HepG2 (cell line): ENCODE results near the gene ADAM15. TPM values are rescaled to one million over a fixed set of nuclear protein-coding genes. Genes with fewer than 3 reads are reported as not detected.

Experiments
- ATAC-seq: fragments of 200-7000 bp; cut with Tn5 transposase; 3 replicates; pipeline ENCODE4 v1.9.1; 2020; ENCODE audit warnings: mild to moderate bottlenecking, moderate library complexity
- BruUV-seq: library from RNA; stranded (reverse); fragments of 400-500 nt; replicated peaks from 2 replicates; lab custom pipeline; 2021; lab: Mats Ljungman, UMichigan
- CTCF ChIA-PET: fragments of 300-600 bp; formaldehyde crosslinking; extraction: SDS; loops from one replicate; lab custom pipeline; 2021; ENCODE audit warnings: low total read pairs, inconsistent platforms, low intra/inter-chr PET ratio; lab: Yijun Ruan, JAX
- POLR2A ChIA-PET: fragments of 350-600 bp; sonication (Branson Sonifier 250); formaldehyde crosslinking; loops from one replicate; lab custom pipeline; 2020; ENCODE audit warnings: antibody characterized with exemption, inconsistent platforms; lab: Yijun Ruan, JAX
- DNase-seq: peaks from one replicate; pipeline ENCODE4 v3.0.0-alpha.2; 2015; ENCODE audit warnings: low spot score
- FAIRE-seq: peaks from 3 replicates; lab custom pipeline; 2011; peaks lifted over from hg19 to GRCh38; lab: Jason Lieb, UNC
- H2AFZ ChIP-seq: one replicate; pipeline ENCODE4 v1.6.1; 2011; ENCODE audit warnings: low read length, inconsistent platforms
- H3K27ac ChIP-seq: fragments of 300-600 bp; 3 replicates; pipeline ENCODE4 v1.8.0; 2011; ENCODE audit warnings: mixed run types, mild to moderate bottlenecking, mixed read lengths, low read length, inconsistent platforms; ENCODE audit not compliant: insufficient read depth; ENCODE audit errors: extremely low read length
- H3K27me3 ChIP-seq, 2 experiments: fragments of 200-600 bp in 1 of 2; 2 replicates in 1 of 2; 3 replicates in 1 of 2; pipeline versions ENCODE4 v1.6.0 to v1.8.0; 2011; ENCODE audit warnings: low read length in 2 of 2, mild to moderate bottlenecking in 2 of 2, moderate library complexity in 2 of 2, inconsistent platforms in 1 of 2; ENCODE audit not compliant: insufficient read depth in 2 of 2, control insufficient read depth in 1 of 2
- H3K36me3 ChIP-seq, 2 experiments: fragments of 200-600 bp in 1 of 2; replicated peaks in 1 of 2; 2 replicates in 1 of 2; 3 replicates in 1 of 2; pipeline versions ENCODE4 v1.5.1 to v1.8.0; 2011; ENCODE audit warnings: low read length in 2 of 2, inconsistent platforms in 1 of 2; ENCODE audit not compliant: insufficient read depth in 2 of 2, control insufficient read depth in 1 of 2
- H3K4me1 ChIP-seq: 2 replicates; pipeline ENCODE4 v1.5.1; 2012; ENCODE audit warnings: low read length, inconsistent platforms; ENCODE audit not compliant: insufficient read depth
- H3K4me2 ChIP-seq: 2 replicates; pipeline ENCODE4 v1.6.0; 2011; ENCODE audit warnings: low read depth, low read length, inconsistent platforms
- H3K4me3 ChIP-seq, 3 experiments: fragments of 200-600 bp in 1 of 3; sonication (generic), shearing (Covaris generic) in 1 of 3; replicated peaks in 1 of 3; 2 replicates each; pipeline ENCODE4 v1.5.1; 2011 to 2016; ENCODE audit warnings: low read length in 3 of 3, inconsistent platforms in 2 of 3, low read depth in 2 of 3, mild to moderate bottlenecking in 2 of 3, control low read depth in 1 of 3, mixed read lengths in 1 of 3; ENCODE audit not compliant: insufficient read depth in 1 of 3
- H3K79me2 ChIP-seq: one replicate; pipeline ENCODE4 v1.6.1; 2011; ENCODE audit warnings: low read length, inconsistent platforms; ENCODE audit not compliant: insufficient read depth
- H3K9ac ChIP-seq: 2 replicates; pipeline ENCODE4 v1.6.0; 2011; ENCODE audit warnings: mild to moderate bottlenecking, low read depth, low read length, inconsistent platforms; ENCODE audit not compliant: insufficient read depth
- H3K9me3 ChIP-seq: 2 replicates; pipeline ENCODE4 v1.5.1; 2012; ENCODE audit warnings: mild to moderate bottlenecking, low read length
- H4K20me1 ChIP-seq: 2 replicates; pipeline ENCODE4 v1.6.0; 2011; ENCODE audit warnings: inconsistent platforms, mild to moderate bottlenecking, low read length, moderate library complexity; ENCODE audit not compliant: insufficient read depth
- ARNT ChIP-seq: fragments of 450-650 bp; IDR thresholded peaks from 2 replicates; pipeline ENCODE4 v1.6.1; 2017
- ELF3 ChIP-seq: IDR thresholded peaks from 2 replicates; pipeline ENCODE4 v1.6.1; 2016; ENCODE audit warnings: missing genetic modification reagents, missing compliant biosample characterization
- SMARCE1 ChIP-seq: fragments of 450-650 bp; IDR thresholded peaks from 2 replicates; pipeline ENCODE4 v1.6.1; 2017; ENCODE audit warnings: borderline replicate concordance
- ZNF710 ChIP-seq: sonication (generic); formaldehyde crosslinking; IDR thresholded peaks from 2 replicates; pipeline ENCODE4 v1.5.0; 2020; ENCODE audit warnings: mild to moderate bottlenecking, missing genetic modification reagents, borderline replicate concordance
- ZSCAN31 ChIP-seq: sonication (generic); formaldehyde crosslinking; IDR thresholded peaks from 2 replicates; pipeline ENCODE4 v1.5.0; 2020; ENCODE audit warnings: low read depth, mild to moderate bottlenecking, missing genetic modification reagents
- WGBS: methylation state at CpG from one replicate; pipeline ENCODE4 v1.1.6; 2017; ENCODE audit warnings: low lambda C conversion rate; 5-methylcytosine and 5-hydroxymethylcytosine counted together
- in situ Hi-C: cut with HindIII; loops from 2 replicates; pipeline ENCODE4 v1.10.0; 2017; ENCODE audit warnings: low pct_unique_long_range_greater_than_20kb; ENCODE audit not compliant: extremely low pct_ligation_motif_present
- intact Hi-C: fragments of 100-400 bp; cut with micrococcal nuclease; formaldehyde crosslinking; loops from one replicate; pipeline ENCODE4 v1.10.0; 2022; ENCODE audit not compliant: unreplicated experiment
- polyA plus RNA-seq, 8 experiments: library from polyadenylated mRNA; depleted of rRNA in 3 of 8; stranded (reverse) in 7 of 8; unstranded in 1 of 8; fragments of >200 nt; fragmentation: Illumina TruSeq in 4 of 8; extraction: Trizol in 4 of 8; gene quantifications; 2 replicates each; pipeline versions ENCODE4 v1.2.1 to v1.2.3, GENCODE V29; 2011 to 2016; ENCODE audit warnings: low read depth in 4 of 8, missing spikeins in 1 of 8, mixed read lengths in 1 of 8; ENCODE audit not compliant: insufficient read depth in 1 of 8
- total RNA-seq, 5 experiments: library from RNA; depleted of rRNA; stranded (reverse); fragments of >200 nt; fragmentation: Illumina TruSeq; extraction: Trizol; gene quantifications; 2 replicates each; pipeline ENCODE4 v1.2.3, GENCODE V29; 2016; ENCODE audit warnings: low read depth in 1 of 5

The ADAM15 gene
- total and polyA plus RNA-seq, 2 of the 13 experiments (the other 11 are each of a cell fraction or from before 2014, with no cell fraction given), result 17.9 to 25.6 TPM

GRCh38 chr1:155033524-155033923 lies 17.6 kb upstream of the ADAM15 start, which contains the start of the genes DCST1 and DCST2:
DCST1 (plus strand) TSS chr1:155033824; CDS start chr1:155034037, 213 bp downstream.
DCST2 (minus strand) TSS chr1:155033781; CDS start chr1:155033701, 80 bp downstream.
- ChIA-PET CTCF (no interaction called here), POLR2A (no interaction called here)
- 51% methylated on average over 7 of the region's 9 CpGs for WGBS
- no peak within 1 kb of the TSS for H2AFZ ChIP-seq
- peaks cover 9 to 66% of the 10 kb centered on the region in 2 experiments for H3K27me3 ChIP-seq
- H3K4me2 ChIP-seq, result no peak within 1 kb of the TSS
- no peaks in the 10 kb centered on the region for H4K20me1 ChIP-seq
- no TSS peak for BruUV-seq
- DNase-seq (no peak), ATAC-seq (no peak), FAIRE-seq (no peak)
- no peaks in the 10 kb centered on the region for H3K79me2 ChIP-seq
- H3K9ac ChIP-seq, result no peak within 1 kb of the TSS
- in situ Hi-C loops (no loop called here), intact Hi-C loops (no loop called here)
- no peaks in the 10 kb centered on the region for H3K9me3 ChIP-seq
- no peaks in the 10 kb centered on the region for H3K36me3 ChIP-seq
- H3K4me3 ChIP-seq, result no peak within 1 kb of the TSS
- no peak within 1 kb of the TSS for H3K27ac ChIP-seq
- TF ChIP-seq ARNT (no peak), ZSCAN31 (CRISPR knock-in tag) (no peak), SMARCE1 (no peak), ZNF710 (CRISPR knock-in tag) (no peak), ELF3 (no peak)
- TF ChIP-seq, all 625 proteins: peak for 0
- H3K4me1 ChIP-seq, result peaks cover 28% of the 10 kb centered on the region
